GM23338 (cell line): ENCODE results near the gene TGFBRAP1. TPM values are rescaled to one million over a fixed set of nuclear protein-coding genes. Genes with fewer than 3 reads are reported as not detected.

Experiments
- ATAC-seq: fragments of 200-7000 bp; cut with Tn5 transposase; 3 replicates; pipeline ENCODE4 v1.9.1; 2020
- DNase-seq: peaks from one replicate; pipeline ENCODE4 v3.0.0-alpha.2; 2015; ENCODE audit warnings: low spot score
- H2AFZ ChIP-seq: fragments of 200-600 bp; sonication (generic); 2 replicates; pipeline ENCODE4 v1.8.0; 2016; ENCODE audit warnings: antibody characterized with exemption, mild to moderate bottlenecking, moderate library complexity
- H3F3A ChIP-seq: fragments of 200-600 bp; sonication (generic); replicated peaks from 2 replicates; pipeline ENCODE4 v1.8.0; 2017; ENCODE audit warnings: antibody characterized with exemption, mixed run types, low read depth
- H3K27ac ChIP-seq: fragments of 200-600 bp; sonication (generic); 2 replicates; pipeline ENCODE4 v1.6.1; 2016; ENCODE audit warnings: low read depth
- H3K27me3 ChIP-seq: fragments of 200-600 bp; sonication (generic); 2 replicates; pipeline ENCODE4 v1.8.0; 2016; ENCODE audit warnings: mild to moderate bottlenecking, mixed run types, moderate library complexity; ENCODE audit not compliant: insufficient read depth
- H3K36me3 ChIP-seq: fragments of 200-600 bp; sonication (generic); 2 replicates; pipeline ENCODE4 v1.8.0; 2016; ENCODE audit warnings: mild to moderate bottlenecking; ENCODE audit not compliant: insufficient read depth
- H3K4me1 ChIP-seq: fragments of 200-600 bp; sonication (generic); 2 replicates; pipeline ENCODE4 v1.8.0; 2016; ENCODE audit warnings: mild to moderate bottlenecking, moderate library complexity; ENCODE audit not compliant: insufficient read depth
- H3K4me2 ChIP-seq: fragments of 200-600 bp; sonication (generic); 2 replicates; pipeline ENCODE4 v1.7.1; 2017; ENCODE audit warnings: mixed run types
- H3K4me3 ChIP-seq: fragments of 200-600 bp; sonication (generic); 2 replicates; pipeline ENCODE4 v1.6.1; 2016; ENCODE audit warnings: mixed run types
- H3K79me2 ChIP-seq: fragments of 200-600 bp; sonication (generic); replicated peaks from 2 replicates; pipeline ENCODE4 v1.8.0; 2017; ENCODE audit warnings: mild to moderate bottlenecking; ENCODE audit not compliant: insufficient read depth
- H3K9me2 ChIP-seq: fragments of 200-600 bp; sonication (generic); 2 replicates; pipeline ENCODE4 v1.8.0; 2017; ENCODE audit not compliant: insufficient read depth
- H4K20me1 ChIP-seq: fragments of 200-600 bp; sonication (generic); replicated peaks from 2 replicates; pipeline ENCODE4 v1.8.0; 2017; ENCODE audit warnings: mild to moderate bottlenecking; ENCODE audit not compliant: insufficient read depth
- H3K27ac Mint-ChIP-seq: 2 replicates; pipeline ENCODE4 v1.8.0; 2020; ENCODE audit warnings: inconsistent platforms, mild to moderate bottlenecking, moderate library complexity, mixed read lengths
- H3K27me3 Mint-ChIP-seq: 3 replicates; pipeline ENCODE4 v1.8.0; 2022; ENCODE audit warnings: low read depth, mild to moderate bottlenecking, moderate library complexity, mixed read lengths, inconsistent platforms; ENCODE audit not compliant: insufficient read depth, poor library complexity
- H3K36me3 Mint-ChIP-seq: 3 replicates; pipeline ENCODE4 v1.8.0; 2021; ENCODE audit warnings: low read depth, mild to moderate bottlenecking, inconsistent platforms, moderate library complexity, mixed read lengths
- H3K4me1 Mint-ChIP-seq: 3 replicates; pipeline ENCODE4 v1.8.0; 2020; ENCODE audit warnings: mild to moderate bottlenecking, inconsistent platforms, mixed read lengths
- H3K4me3 Mint-ChIP-seq: 3 replicates; pipeline ENCODE4 v1.8.0; 2021; ENCODE audit warnings: moderate library complexity, mild to moderate bottlenecking, inconsistent platforms, mixed read lengths
- H3K9me3 Mint-ChIP-seq: 3 replicates; pipeline ENCODE4 v1.8.0; 2020; ENCODE audit warnings: moderate library complexity, mild to moderate bottlenecking, inconsistent platforms, mixed read lengths
- CREB1 ChIP-seq: fragments of 250-450 bp; sonication (Bioruptor Pico); IDR thresholded peaks from 2 replicates; pipeline ENCODE4 v1.5.0; 2020; ENCODE audit warnings: low read depth, mild to moderate bottlenecking, moderate library complexity
- ETS1 ChIP-seq: IDR thresholded peaks from 2 replicates; pipeline ENCODE4 v1.6.1; 2016; ENCODE audit warnings: antibody characterized with exemption
- EZH2 ChIP-seq: fragments of 200-600 bp; sonication (generic); IDR thresholded peaks from one replicate; pipeline ENCODE4 v1.8.0; 2017; ENCODE audit warnings: antibody characterized with exemption, mild to moderate bottlenecking, low read depth; ENCODE audit not compliant: unreplicated experiment
- EZH2phosphoT487 ChIP-seq: fragments of 200-600 bp; sonication (generic); IDR thresholded peaks from one replicate; pipeline ENCODE4 v1.8.1; 2018; ENCODE audit warnings: antibody characterized with exemption; ENCODE audit not compliant: unreplicated experiment
- JUNB ChIP-seq: IDR thresholded peaks from one replicate; pipeline ENCODE4 v1.6.1; 2016; ENCODE audit warnings: antibody characterized with exemption; ENCODE audit not compliant: unreplicated experiment
- NANOG ChIP-seq: IDR thresholded peaks from 2 replicates; pipeline ENCODE4 v1.6.1; 2016; ENCODE audit warnings: antibody characterized with exemption, borderline replicate concordance
- POLR2AphosphoS5 ChIP-seq: IDR thresholded peaks from 2 replicates; pipeline ENCODE4 v1.6.1; 2016; ENCODE audit warnings: antibody characterized with exemption, low read depth
- STAT1 ChIP-seq: IDR thresholded peaks from one replicate; pipeline ENCODE4 v1.6.1; 2016; ENCODE audit warnings: antibody characterized with exemption; ENCODE audit not compliant: unreplicated experiment
- ZNF114 ChIP-seq: fragments of 250-450 bp; sonication (Bioruptor Pico); IDR thresholded peaks from 2 replicates; pipeline ENCODE4 v1.5.0; 2020; ENCODE audit warnings: mild to moderate bottlenecking, moderate library complexity
- ZNF331 ChIP-seq: fragments of 250-450 bp; sonication (Bioruptor Pico); IDR thresholded peaks from 2 replicates; pipeline ENCODE4 v1.5.0; 2020; ENCODE audit warnings: low read depth, mild to moderate bottlenecking, moderate library complexity
- ZNF462 ChIP-seq: fragments of 250-450 bp; sonication (Bioruptor Pico); IDR thresholded peaks from 2 replicates; pipeline ENCODE4 v1.5.0; 2020; ENCODE audit warnings: mild to moderate bottlenecking, moderate library complexity
- polyA plus RNA-seq: library from polyadenylated mRNA; unstranded; fragments of >200 nt; fragmentation: Nextera tagmentation; extraction: Ambion mirVana; gene quantifications from 2 replicates; pipeline ENCODE4 v1.2.1, GENCODE V29; 2016
- total RNA-seq: library from RNA; depleted of rRNA; stranded (reverse); fragments of >200 nt; shearing (Covaris generic); gene quantifications from 2 replicates; pipeline ENCODE4 v1.2.3, GENCODE V29; 2014
- TF ChIP-seq, protein P1 (sequence below), 2 experiments: fragments of 200-600 bp in 1 of 2; sonication (generic) in 1 of 2; conservative IDR thresholded peaks; 2 replicates each; pipeline versions ENCODE4 v1.5.1 to v1.6.1; 2016 to 2017; ENCODE audit warnings: antibody characterized with exemption in 2 of 2, low read depth in 2 of 2, mild to moderate bottlenecking in 2 of 2, moderate library complexity in 1 of 2

TGFBRAP1 gene
- total and polyA plus RNA-seq, 2 experiments from 2014 or later = 6.3 to 23.5 TPM

DNA sequence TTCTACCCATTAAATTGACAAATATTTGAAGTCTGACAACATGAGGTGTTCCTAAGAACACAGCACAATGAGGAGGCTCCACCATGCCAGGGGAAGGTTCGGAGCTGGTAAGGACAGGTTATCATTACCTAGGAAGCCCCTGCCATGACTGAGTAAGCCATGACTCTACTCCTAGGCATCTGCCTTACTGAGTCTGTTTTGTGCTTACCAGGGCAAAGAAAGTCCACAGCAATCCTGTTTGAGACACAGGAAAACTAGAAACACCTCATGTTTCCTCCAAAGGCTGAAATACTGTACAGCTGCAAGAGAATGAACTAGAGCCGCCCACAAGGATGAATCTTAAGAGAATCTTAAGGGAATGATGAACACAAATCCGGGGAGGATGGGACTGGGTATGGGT, 11.6 kb downstream of the TGFBRAP1 start:
- Histone ChIP-seq H4K20me1 (peaks cover 8% of the 10 kb centered on the region; the same call in 1 of the 2 replicates), H3K27ac (no peak overlapping the region), H3K4me2 (no peak overlapping the region), H3K27me3 (no peaks in the 10 kb centered on the region), H3F3A (no peaks in the 10 kb centered on the region), H3K79me2 (peaks cover 88% of the 10 kb centered on the region), H3K9me2 (no peaks in the 10 kb centered on the region), H2AFZ (no peak overlapping the region), H3K4me1 (no peaks in the 10 kb centered on the region), H3K36me3 (no peaks in the 10 kb centered on the region), H3K4me3 (no peak overlapping the region)
- H3K9me3 Mint-ChIP-seq = no peaks in the 10 kb centered on the region
- H3K36me3 Mint-ChIP-seq = no peaks in the 10 kb centered on the region
- H3K4me3 Mint-ChIP-seq = no peak overlapping the region
- no peak overlapping the region for H3K27ac Mint-ChIP-seq
- ATAC-seq (no peak), DNase-seq (no peak)
- TF ChIP-seq NANOG = no peak
- TF ChIP-seq ETS1 = no peak
- TF ChIP-seq POLR2AphosphoS5 = no peak
- H3K4me1 Mint-ChIP-seq = no peaks in the 10 kb centered on the region
- no peaks in the 10 kb centered on the region for H3K27me3 Mint-ChIP-seq

GRCh38 chr2:105315314-105315713, 14.2 kb downstream of the TGFBRAP1 start:
- H3K27ac Mint-ChIP-seq = no peak overlapping the region
- Histone ChIP-seq H3K36me3 (no peaks in the 10 kb centered on the region), H3F3A (no peaks in the 10 kb centered on the region), H2AFZ (no peak overlapping the region), H3K4me1 (no peaks in the 10 kb centered on the region), H3K4me2 (no peak overlapping the region), H4K20me1 (peaks cover 13% of the 10 kb centered on the region; the same call in 1 of the 2 replicates), H3K27ac (no peak overlapping the region), H3K9me2 (no peaks in the 10 kb centered on the region), H3K27me3 (no peaks in the 10 kb centered on the region), H3K4me3 (no peak overlapping the region), H3K79me2 (peaks cover 88% of the 10 kb centered on the region)
- no peaks in the 10 kb centered on the region for H3K4me1 Mint-ChIP-seq
- H3K36me3 Mint-ChIP-seq = no peaks in the 10 kb centered on the region
- H3K9me3 Mint-ChIP-seq = no peaks in the 10 kb centered on the region
- DNase-seq (no peak), ATAC-seq (no peak)
- H3K4me3 Mint-ChIP-seq = no peak overlapping the region
- H3K27me3 Mint-ChIP-seq = no peaks in the 10 kb centered on the region
- no peak for TF ChIP-seq EZH2phosphoT487
- TF ChIP-seq ETS1 = no peak
- TF ChIP-seq JUNB = no peak
- TF ChIP-seq ZNF331 (CRISPR knock-in tag) = no peak
- TF ChIP-seq ZNF114 = no peak
- TF ChIP-seq ZNF462 (CRISPR knock-in tag) = no peak
- no peak for TF ChIP-seq NANOG
- no peak for TF ChIP-seq EZH2
- TF ChIP-seq, protein P1, sequence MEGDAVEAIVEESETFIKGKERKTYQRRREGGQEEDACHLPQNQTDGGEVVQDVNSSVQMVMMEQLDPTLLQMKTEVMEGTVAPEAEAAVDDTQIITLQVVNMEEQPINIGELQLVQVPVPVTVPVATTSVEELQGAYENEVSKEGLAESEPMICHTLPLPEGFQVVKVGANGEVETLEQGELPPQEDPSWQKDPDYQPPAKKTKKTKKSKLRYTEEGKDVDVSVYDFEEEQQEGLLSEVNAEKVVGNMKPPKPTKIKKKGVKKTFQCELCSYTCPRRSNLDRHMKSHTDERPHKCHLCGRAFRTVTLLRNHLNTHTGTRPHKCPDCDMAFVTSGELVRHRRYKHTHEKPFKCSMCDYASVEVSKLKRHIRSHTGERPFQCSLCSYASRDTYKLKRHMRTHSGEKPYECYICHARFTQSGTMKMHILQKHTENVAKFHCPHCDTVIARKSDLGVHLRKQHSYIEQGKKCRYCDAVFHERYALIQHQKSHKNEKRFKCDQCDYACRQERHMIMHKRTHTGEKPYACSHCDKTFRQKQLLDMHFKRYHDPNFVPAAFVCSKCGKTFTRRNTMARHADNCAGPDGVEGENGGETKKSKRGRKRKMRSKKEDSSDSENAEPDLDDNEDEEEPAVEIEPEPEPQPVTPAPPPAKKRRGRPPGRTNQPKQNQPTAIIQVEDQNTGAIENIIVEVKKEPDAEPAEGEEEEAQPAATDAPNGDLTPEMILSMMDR (conservative IDR thresholded peaks at IDR 0.05; ENCODE audit: low read depth in 2 of 2) = no peak
- no peak for TF ChIP-seq CREB1 (CRISPR knock-in tag)
- TF ChIP-seq STAT1 = no peak
